HUES64 (cell line): Measurements from ENCODE around the gene HIBADH.

Experiments
- H3K27ac ChIP-seq: 2 replicates; pipeline ENCODE4 v1.7.0; 2013; ENCODE audit warnings: low read depth, low read length, inconsistent platforms
- H3K27me3 ChIP-seq: 2 replicates; pipeline ENCODE4 v1.6.1; 2013; ENCODE audit warnings: mild to moderate bottlenecking, low read length; ENCODE audit not compliant: insufficient read depth
- H3K36me3 ChIP-seq: 2 replicates; pipeline ENCODE4 v1.6.1; 2013; ENCODE audit warnings: mild to moderate bottlenecking, low read length; ENCODE audit not compliant: insufficient read depth
- H3K4me1 ChIP-seq: 2 replicates; pipeline ENCODE4 v1.6.1; 2013; ENCODE audit warnings: mild to moderate bottlenecking, low read length, moderate library complexity; ENCODE audit not compliant: insufficient read depth
- H3K4me3 ChIP-seq: 2 replicates; pipeline ENCODE4 v1.5.1; 2013; ENCODE audit warnings: mild to moderate bottlenecking, low read length, moderate library complexity
- H3K9ac ChIP-seq: 2 replicates; pipeline ENCODE4 v1.6.1; 2013; ENCODE audit warnings: mild to moderate bottlenecking, low read depth, low read length
- H3K9me3 ChIP-seq: 2 replicates; pipeline ENCODE4 v1.6.1; 2013; ENCODE audit warnings: low read depth, low read length; ENCODE audit not compliant: insufficient read depth
- WGBS: fragments of 150-250, 120-280 bp; methylation state at CpG from one replicate; pipeline ENCODE4 v1.1.7; 2013; ENCODE audit warnings: missing lambda C conversion rate; 5-methylcytosine and 5-hydroxymethylcytosine counted together

HIBADH gene

GRCh38 chr7:27548304-27548703, 114.4 kb downstream of the HIBADH start:
- no peak overlapping the region for H3K4me3 ChIP-seq
- no peaks in the 10 kb centered on the region for H3K36me3 ChIP-seq
- H3K9ac ChIP-seq, result no peak overlapping the region
- no CpG with 5 or more reads among the region's 1 CpG for WGBS
- H3K27me3 ChIP-seq, result no peaks in the 10 kb centered on the region
- H3K9me3 ChIP-seq, result no peaks in the 10 kb centered on the region
- H3K4me1 ChIP-seq, result peaks cover 31% of the 10 kb centered on the region
- no peak overlapping the region for H3K27ac ChIP-seq

GRCh38 chr7:27547401-27547800, 115.3 kb downstream of the HIBADH start:
- no peak overlapping the region for H3K9ac ChIP-seq
- WGBS, result no CpG with 5 or more reads among the region's 1 CpG
- no peak overlapping the region for H3K27ac ChIP-seq

GRCh38 chr7:27546610-27547009, 116.1 kb downstream of the HIBADH start:
- Histone ChIP-seq H3K27ac (no peak overlapping the region), H3K4me3 (no peak overlapping the region), H3K36me3 (peaks cover 4% of the 10 kb centered on the region), H3K9ac (no peak overlapping the region), H3K4me1 (peaks cover 31% of the 10 kb centered on the region), H3K9me3 (no peaks in the 10 kb centered on the region), H3K27me3 (no peaks in the 10 kb centered on the region)
- WGBS, result 55% methylated on average over 1 of the region's 1 CpG

More at GRCh38 chr7:27547401-27547800, 115.3 kb downstream of the HIBADH start:
- H3K27me3 ChIP-seq, result no peaks in the 10 kb centered on the region
- no peaks in the 10 kb centered on the region for H3K9me3 ChIP-seq
- H3K36me3 ChIP-seq, result no peaks in the 10 kb centered on the region
- peaks cover 31% of the 10 kb centered on the region for H3K4me1 ChIP-seq
- no peak overlapping the region for H3K4me3 ChIP-seq

- 97% methylated on average over 4 of the region's 4 CpGs for WGBS
- Histone ChIP-seq H3K27me3 (no peaks in the 10 kb centered on the region), H3K4me1 (no peaks in the 10 kb centered on the region), H3K4me3 (no peak overlapping the region), H3K9me3 (no peaks in the 10 kb centered on the region), H3K27ac (no peak overlapping the region), H3K9ac (no peak overlapping the region), H3K36me3 (peaks cover 5% of the 10 kb centered on the region)
These were observed 126.9 kb downstream of the HIBADH start for GRCh38 chr7:27535795-27536194.

- H3K36me3 ChIP-seq, result peaks cover 16% of the 10 kb centered on the region
- H3K4me1 ChIP-seq, result no peaks in the 10 kb centered on the region
- H3K9ac ChIP-seq, result no peak overlapping the region
- no peak overlapping the region for H3K27ac ChIP-seq
- H3K9me3 ChIP-seq, result no peaks in the 10 kb centered on the region; the same call in 1 of the 2 replicates
- WGBS, result 91% methylated on average over 5 of the region's 6 CpGs
- no peaks in the 10 kb centered on the region for H3K27me3 ChIP-seq
- no peak overlapping the region for H3K4me3 ChIP-seq
These were observed 129.0 kb downstream of the HIBADH start for GRCh38 chr7:27533652-27534081.

- Histone ChIP-seq H3K4me1 (peaks cover 2% of the 10 kb centered on the region), H3K36me3 (peaks cover 16% of the 10 kb centered on the region), H3K27ac (no peak overlapping the region), H3K9ac (no peak overlapping the region), H3K27me3 (no peaks in the 10 kb centered on the region), H3K9me3 (no peaks in the 10 kb centered on the region; the same call in 1 of the 2 replicates), H3K4me3 (no peak overlapping the region)
- 100% methylated on average over 1 of the region's 1 CpG for WGBS
These were observed 130.4 kb downstream of the HIBADH start for GRCh38 chr7:27532314-27532713.

GRCh38 chr7:27527348-27527714, 135.4 kb downstream of the HIBADH start:
- Histone ChIP-seq H3K36me3 (peaks cover 31% of the 10 kb centered on the region), H3K27ac (no peak overlapping the region), H3K4me1 (peaks cover 8% of the 10 kb centered on the region), H3K27me3 (no peaks in the 10 kb centered on the region), H3K4me3 (no peak overlapping the region), H3K9me3 (no peaks in the 10 kb centered on the region; the same call in 1 of the 2 replicates), H3K9ac (no peak overlapping the region)
- WGBS, result 25% methylated on average over 2 of the region's 2 CpGs

- no peaks in the 10 kb centered on the region; the same call in 1 of the 2 replicates for H3K9me3 ChIP-seq
- WGBS, result 28% methylated on average over 1 of the region's 1 CpG
- H3K36me3 ChIP-seq, result peaks cover 31% of the 10 kb centered on the region
- H3K4me1 ChIP-seq, result peaks cover 8% of the 10 kb centered on the region
- H3K9ac ChIP-seq, result no peak overlapping the region
- H3K27ac ChIP-seq, result no peak overlapping the region
- no peak overlapping the region for H3K4me3 ChIP-seq
- no peaks in the 10 kb centered on the region for H3K27me3 ChIP-seq
These were observed 135.9 kb downstream of the HIBADH start for GRCh38 chr7:27526611-27527347.

- Histone ChIP-seq H3K27ac (no peak overlapping the region), H3K4me1 (peaks cover 8% of the 10 kb centered on the region), H3K36me3 (peaks cover 30% of the 10 kb centered on the region), H3K9ac (no peak overlapping the region), H3K9me3 (no peaks in the 10 kb centered on the region; the same call in 1 of the 2 replicates), H3K27me3 (no peaks in the 10 kb centered on the region), H3K4me3 (no peak overlapping the region)
- 89% methylated on average over 4 of the region's 5 CpGs for WGBS
These were observed 136.6 kb downstream of the HIBADH start for GRCh38 chr7:27526131-27526530.

GRCh38 chr7:27523321-27523720, 139.4 kb downstream of the HIBADH start:
- peaks cover 8% of the 10 kb centered on the region for H3K4me1 ChIP-seq
- no peak overlapping the region for H3K4me3 ChIP-seq
- no peak overlapping the region for H3K9ac ChIP-seq
- H3K9me3 ChIP-seq, result no peaks in the 10 kb centered on the region
- H3K27ac ChIP-seq, result no peak overlapping the region
- H3K36me3 ChIP-seq, result peaks cover 15% of the 10 kb centered on the region
- peaks cover 11% of the 10 kb centered on the region for H3K27me3 ChIP-seq

- Histone ChIP-seq H3K4me1 (peaks cover 8% of the 10 kb centered on the region), H3K27ac (no peak overlapping the region), H3K4me3 (no peak overlapping the region), H3K9ac (no peak overlapping the region), H3K36me3 (peaks cover 15% of the 10 kb centered on the region), H3K27me3 (peaks cover 18% of the 10 kb centered on the region), H3K9me3 (no peaks in the 10 kb centered on the region)
- WGBS, result 91% methylated on average over 2 of the region's 2 CpGs
These were observed 140.1 kb downstream of the HIBADH start for GRCh38 chr7:27522566-27522965.
